ENCODE measurements around the gene BLACAT1. TPM values are rescaled to one million over a fixed set of nuclear protein-coding genes. Genes with fewer than 3 reads are reported as not detected.
A peak's percentile ranks its signal among the peaks of the same experiment; 100 is the strongest.

BLACAT1 gene
- total and polyA plus RNA-seq, 2 of the 13 experiments (the other 11 are each of a cell fraction or from before 2014, with no cell fraction given): 1.2 to 2.8 TPM

DNA sequence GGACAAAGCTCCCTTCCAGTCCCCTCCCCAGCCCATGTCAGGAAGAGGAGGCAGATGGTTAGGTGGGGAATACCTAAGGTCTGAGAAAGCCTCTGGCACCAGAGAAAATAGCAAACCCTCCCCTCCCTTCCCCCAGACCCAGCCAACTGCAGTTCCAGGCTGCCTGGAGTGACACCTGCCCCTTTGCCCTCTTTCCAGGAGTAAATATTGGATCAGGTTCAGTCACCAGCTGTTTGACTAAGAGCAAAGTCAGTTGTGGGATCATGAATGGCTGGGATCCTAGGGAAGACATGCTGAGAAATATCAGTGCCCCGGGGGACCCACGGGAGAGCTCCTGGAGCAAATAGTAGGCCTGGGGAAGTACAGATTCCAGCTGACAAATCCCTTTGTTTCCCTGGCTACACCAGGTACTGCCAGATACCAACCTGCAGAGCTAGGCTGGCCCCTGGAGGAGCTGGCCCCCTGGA is 36.4 kb upstream of the BLACAT1 start:
- H3K27ac ChIP-seq (ENCODE audit: extremely low read length, insufficient read depth, low read length): peak overlapping the region; percentile 61
- in situ Hi-C loops (cut with HindIII; ENCODE audit: extremely low pct_ligation_motif_present, low pct_unique_long_range_greater_than_20kb) (no loop called here), intact Hi-C loops (cut with micrococcal nuclease; ENCODE audit: unreplicated experiment) (loop anchor here (1.0 kb wide), 1 partner anchor 12 kb away; the partner anchor contains the start of gene CDK18)
- CTCF ChIA-PET (ENCODE audit: low intra/inter-chr PET ratio, low total read pairs): interaction anchor here (6.3 kb wide), 1 partner anchor 32 kb away, joined by 86 read pairs; no protein-coding TSS in a partner anchor
- POLR2A ChIA-PET: interaction anchor here (1.0 to 2.3 kb wide), 7 partner anchors 9 to 140 kb away, joined by 3 to 12 read pairs (median 6); partner anchors contain the start of gene CDK18
- no peak overlapping the region for H2AFZ ChIP-seq (ENCODE audit: low read length)
- peak; percentile 91 for DNase-seq (ENCODE audit: low spot score)
- no peaks in the 10 kb centered on the region for H3K9me3 ChIP-seq (ENCODE audit: low read length)
- peak; percentile 96 for FAIRE-seq
- H3K36me3 ChIP-seq (replicated peaks in 1 of 2; ENCODE audit: control insufficient read depth in 1 of 2, insufficient read depth in 2 of 2, low read length in 2 of 2): no peaks in the 10 kb centered on the region
- peak overlapping the region in 2 of 3 experiments; percentile 6 to 51; a peak in 3 of 6 replicates for H3K4me3 ChIP-seq (replicated peaks in 1 of 3; ENCODE audit: insufficient read depth in 1 of 3, low read depth in 2 of 3, low read length in 3 of 3)
- H4K20me1 ChIP-seq (ENCODE audit: insufficient read depth, low read length): no peaks in the 10 kb centered on the region
- peaks cover 0 to 14% of the 10 kb centered on the region in 2 experiments; a peak in 2 of 5 replicates for H3K27me3 ChIP-seq (ENCODE audit: control insufficient read depth in 1 of 2, insufficient read depth in 2 of 2, low read length in 2 of 2)
- H3K79me2 ChIP-seq (ENCODE audit: insufficient read depth, low read length): no peaks in the 10 kb centered on the region
- peak; percentile 89 for ATAC-seq
- peak overlapping the region; percentile 33; the same call in 1 of the 2 replicates for H3K9ac ChIP-seq (ENCODE audit: insufficient read depth, low read depth, low read length)
- no TSS peak for BruUV-seq (replicated peaks)
- WGBS (ENCODE audit: low lambda C conversion rate): 0% methylated on average over 1 of the region's 2 CpGs
- peak overlapping the region; percentile 83 for H3K4me2 ChIP-seq (ENCODE audit: low read depth, low read length)
- H3K4me1 ChIP-seq (ENCODE audit: insufficient read depth, low read length): peaks cover 78% of the 10 kb centered on the region
- TF ChIP-seq, protein P1, sequence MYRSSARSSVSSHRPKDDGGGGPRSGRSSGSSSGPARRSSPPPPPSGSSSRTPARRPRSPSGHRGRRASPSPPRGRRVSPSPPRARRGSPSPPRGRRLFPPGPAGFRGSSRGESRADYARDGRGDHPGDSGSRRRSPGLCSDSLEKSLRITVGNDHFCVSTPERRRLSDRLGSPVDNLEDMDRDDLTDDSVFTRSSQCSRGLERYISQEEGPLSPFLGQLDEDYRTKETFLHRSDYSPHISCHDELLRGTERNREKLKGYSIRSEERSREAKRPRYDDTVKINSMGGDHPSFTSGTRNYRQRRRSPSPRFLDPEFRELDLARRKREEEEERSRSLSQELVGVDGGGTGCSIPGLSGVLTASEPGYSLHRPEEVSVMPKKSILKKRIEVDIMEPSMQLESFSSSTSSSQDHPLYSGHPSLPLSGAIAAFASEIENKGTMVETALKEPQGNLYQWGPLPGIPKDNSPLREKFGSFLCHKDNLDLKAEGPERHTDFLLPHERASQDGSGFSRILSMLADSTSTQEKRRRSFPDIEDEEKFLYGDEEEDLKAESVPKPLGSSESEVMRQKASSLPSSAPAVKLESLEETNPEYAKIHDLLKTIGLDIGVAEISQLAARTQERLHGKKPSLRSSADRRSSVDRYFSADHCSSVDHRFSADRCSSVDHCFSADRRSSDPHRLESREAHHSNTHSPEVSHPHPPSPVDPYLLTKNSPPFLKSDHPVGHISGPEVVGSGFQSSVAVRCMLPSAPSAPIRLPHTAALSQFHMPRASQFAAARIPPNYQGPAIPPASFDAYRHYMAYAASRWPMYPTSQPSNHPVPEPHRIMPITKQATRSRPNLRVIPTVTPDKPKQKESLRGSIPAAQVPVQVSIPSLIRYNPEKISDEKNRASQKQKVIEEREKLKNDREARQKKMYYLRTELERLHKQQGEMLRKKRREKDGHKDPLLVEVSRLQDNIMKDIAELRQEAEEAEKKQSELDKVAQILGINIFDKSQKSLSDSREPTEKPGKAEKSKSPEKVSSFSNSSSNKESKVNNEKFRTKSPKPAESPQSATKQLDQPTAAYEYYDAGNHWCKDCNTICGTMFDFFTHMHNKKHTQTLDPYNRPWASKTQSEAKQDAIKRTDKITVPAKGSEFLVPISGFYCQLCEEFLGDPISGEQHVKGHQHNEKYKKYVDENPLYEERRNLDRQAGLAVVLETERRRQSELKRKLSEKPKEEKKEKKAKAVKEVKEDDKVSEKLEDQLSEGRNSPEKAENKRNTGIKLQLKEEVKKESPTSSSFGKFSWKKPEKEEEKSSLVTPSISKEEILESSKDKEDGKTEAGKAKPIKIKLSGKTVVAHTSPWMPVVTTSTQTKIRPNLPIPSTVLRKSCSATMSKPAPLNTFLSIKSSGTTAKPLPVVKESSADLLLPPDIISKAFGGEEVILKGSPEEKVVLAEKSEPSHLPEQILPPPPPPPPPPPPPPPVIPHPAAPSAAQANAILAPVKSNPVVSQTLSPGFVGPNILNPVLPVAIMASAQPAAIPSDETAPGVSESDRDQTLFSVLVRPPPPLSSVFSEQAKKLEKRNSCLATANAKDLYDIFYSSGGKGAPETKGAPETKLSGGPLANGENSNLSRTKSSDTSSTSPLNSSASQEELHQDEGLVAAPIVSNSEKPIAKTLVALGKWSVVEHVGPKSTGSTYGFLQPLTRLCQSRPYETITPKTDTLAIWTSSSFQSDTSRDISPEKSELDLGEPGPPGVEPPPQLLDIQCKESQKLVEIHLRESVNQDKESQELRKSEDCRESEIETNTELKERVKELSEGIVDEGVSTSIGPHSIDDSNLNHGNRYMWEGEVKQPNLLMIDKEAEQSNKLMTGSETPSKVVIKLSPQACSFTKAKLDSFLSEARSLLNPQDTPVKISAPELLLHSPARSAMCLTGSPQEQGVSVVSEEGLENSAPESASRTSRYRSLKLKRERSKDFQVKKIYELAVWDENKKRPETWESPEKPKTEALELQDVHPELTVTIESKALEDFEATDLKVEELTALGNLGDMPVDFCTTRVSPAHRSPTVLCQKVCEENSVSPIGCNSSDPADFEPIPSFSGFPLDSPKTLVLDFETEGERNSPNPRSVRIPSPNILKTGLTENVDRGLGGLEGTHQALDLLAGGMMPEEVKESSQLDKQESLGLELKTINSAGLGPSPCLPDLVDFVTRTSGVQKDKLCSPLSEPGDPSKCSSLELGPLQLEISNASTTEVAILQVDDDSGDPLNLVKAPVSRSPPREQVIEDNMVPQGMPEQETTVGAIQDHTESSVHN (CRISPR knock-in tag; IDR thresholded peaks at IDR 0.05): no peak
- TF ChIP-seq ERF (CRISPR knock-in tag; IDR thresholded peaks at IDR 0.05) (no peak), MTA3 (CRISPR knock-in tag; IDR thresholded peaks at IDR 0.05) (no peak), ZFP36L1 (CRISPR knock-in tag; IDR thresholded peaks at IDR 0.05) (no peak), HMGA1 (CRISPR knock-in tag; conservative IDR thresholded peaks at IDR 0.05) (no peak), ZNF768 (CRISPR knock-in tag; IDR thresholded peaks at IDR 0.05) (no peak), RFXAP (CRISPR knock-in tag; IDR thresholded peaks at IDR 0.05; ENCODE audit: borderline replicate concordance) (no peak)
- TF ChIP-seq, protein P2, sequence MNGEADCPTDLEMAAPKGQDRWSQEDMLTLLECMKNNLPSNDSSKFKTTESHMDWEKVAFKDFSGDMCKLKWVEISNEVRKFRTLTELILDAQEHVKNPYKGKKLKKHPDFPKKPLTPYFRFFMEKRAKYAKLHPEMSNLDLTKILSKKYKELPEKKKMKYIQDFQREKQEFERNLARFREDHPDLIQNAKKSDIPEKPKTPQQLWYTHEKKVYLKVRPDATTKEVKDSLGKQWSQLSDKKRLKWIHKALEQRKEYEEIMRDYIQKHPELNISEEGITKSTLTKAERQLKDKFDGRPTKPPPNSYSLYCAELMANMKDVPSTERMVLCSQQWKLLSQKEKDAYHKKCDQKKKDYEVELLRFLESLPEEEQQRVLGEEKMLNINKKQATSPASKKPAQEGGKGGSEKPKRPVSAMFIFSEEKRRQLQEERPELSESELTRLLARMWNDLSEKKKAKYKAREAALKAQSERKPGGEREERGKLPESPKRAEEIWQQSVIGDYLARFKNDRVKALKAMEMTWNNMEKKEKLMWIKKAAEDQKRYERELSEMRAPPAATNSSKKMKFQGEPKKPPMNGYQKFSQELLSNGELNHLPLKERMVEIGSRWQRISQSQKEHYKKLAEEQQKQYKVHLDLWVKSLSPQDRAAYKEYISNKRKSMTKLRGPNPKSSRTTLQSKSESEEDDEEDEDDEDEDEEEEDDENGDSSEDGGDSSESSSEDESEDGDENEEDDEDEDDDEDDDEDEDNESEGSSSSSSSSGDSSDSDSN (CRISPR knock-in tag; IDR thresholded peaks at IDR 0.05): peak; percentile 40
- TF ChIP-seq, protein P3, sequence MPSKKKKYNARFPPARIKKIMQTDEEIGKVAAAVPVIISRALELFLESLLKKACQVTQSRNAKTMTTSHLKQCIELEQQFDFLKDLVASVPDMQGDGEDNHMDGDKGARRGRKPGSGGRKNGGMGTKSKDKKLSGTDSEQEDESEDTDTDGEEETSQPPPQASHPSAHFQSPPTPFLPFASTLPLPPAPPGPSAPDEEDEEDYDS (CRISPR knock-in tag; IDR thresholded peaks at IDR 0.05): no peak; the same call in 1 of the 2 replicates
- TF ChIP-seq, protein P4, sequence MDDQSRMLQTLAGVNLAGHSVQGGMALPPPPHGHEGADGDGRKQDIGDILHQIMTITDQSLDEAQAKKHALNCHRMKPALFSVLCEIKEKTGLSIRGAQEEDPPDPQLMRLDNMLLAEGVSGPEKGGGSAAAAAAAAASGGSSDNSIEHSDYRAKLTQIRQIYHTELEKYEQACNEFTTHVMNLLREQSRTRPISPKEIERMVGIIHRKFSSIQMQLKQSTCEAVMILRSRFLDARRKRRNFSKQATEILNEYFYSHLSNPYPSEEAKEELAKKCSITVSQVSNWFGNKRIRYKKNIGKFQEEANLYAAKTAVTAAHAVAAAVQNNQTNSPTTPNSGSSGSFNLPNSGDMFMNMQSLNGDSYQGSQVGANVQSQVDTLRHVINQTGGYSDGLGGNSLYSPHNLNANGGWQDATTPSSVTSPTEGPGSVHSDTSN (CRISPR knock-in tag; IDR thresholded peaks at IDR 0.05; ENCODE audit: borderline replicate concordance): no peak
- TF ChIP-seq, protein P5, sequence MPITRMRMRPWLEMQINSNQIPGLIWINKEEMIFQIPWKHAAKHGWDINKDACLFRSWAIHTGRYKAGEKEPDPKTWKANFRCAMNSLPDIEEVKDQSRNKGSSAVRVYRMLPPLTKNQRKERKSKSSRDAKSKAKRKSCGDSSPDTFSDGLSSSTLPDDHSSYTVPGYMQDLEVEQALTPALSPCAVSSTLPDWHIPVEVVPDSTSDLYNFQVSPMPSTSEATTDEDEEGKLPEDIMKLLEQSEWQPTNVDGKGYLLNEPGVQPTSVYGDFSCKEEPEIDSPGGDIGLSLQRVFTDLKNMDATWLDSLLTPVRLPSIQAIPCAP (CRISPR knock-in tag; IDR thresholded peaks at IDR 0.05; ENCODE audit: low read depth): no peak

Data from HepG2 (cell line).